HG02981 (cell line): ENCODE data around the gene PTRHD1.
"Not testable (repeated sequence)": the region's sequence is repeated elsewhere in the genome, so short reads cannot be mapped to it uniquely, and the experiment has no call there.

Experiments
- ATAC-seq: cut with Tn5 transposase; IDR thresholded peaks from one replicate; pipeline ENCODE4 v1.9.1; 2021; ENCODE audit warnings: mild to moderate bottlenecking, moderate library complexity; ENCODE audit not compliant: unreplicated experiment

The PTRHD1 gene

DNA sequence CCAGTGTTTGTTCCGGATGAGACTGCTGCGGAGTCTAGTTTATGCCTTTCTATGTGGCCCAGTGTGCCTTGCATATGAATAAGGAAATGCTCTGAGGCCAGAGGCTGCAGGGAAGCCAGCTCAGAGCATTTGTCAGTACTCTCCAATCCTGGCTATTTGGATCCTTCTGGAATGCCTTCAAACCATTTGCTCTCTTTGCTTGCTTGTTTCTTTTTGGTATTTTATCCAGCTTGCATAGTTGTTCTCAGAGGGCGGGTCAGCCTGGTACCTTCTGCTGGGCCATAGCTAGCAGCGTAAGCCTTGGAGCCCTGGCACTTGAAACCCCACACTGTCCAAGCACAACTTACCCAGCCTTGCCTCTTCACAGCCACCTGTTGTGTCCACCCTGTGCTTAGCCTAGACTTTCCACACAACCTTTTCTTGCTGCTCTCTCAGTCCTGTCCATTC, 20.5 kb upstream of the PTRHD1 start:
- no peak for ATAC-seq

DNA sequence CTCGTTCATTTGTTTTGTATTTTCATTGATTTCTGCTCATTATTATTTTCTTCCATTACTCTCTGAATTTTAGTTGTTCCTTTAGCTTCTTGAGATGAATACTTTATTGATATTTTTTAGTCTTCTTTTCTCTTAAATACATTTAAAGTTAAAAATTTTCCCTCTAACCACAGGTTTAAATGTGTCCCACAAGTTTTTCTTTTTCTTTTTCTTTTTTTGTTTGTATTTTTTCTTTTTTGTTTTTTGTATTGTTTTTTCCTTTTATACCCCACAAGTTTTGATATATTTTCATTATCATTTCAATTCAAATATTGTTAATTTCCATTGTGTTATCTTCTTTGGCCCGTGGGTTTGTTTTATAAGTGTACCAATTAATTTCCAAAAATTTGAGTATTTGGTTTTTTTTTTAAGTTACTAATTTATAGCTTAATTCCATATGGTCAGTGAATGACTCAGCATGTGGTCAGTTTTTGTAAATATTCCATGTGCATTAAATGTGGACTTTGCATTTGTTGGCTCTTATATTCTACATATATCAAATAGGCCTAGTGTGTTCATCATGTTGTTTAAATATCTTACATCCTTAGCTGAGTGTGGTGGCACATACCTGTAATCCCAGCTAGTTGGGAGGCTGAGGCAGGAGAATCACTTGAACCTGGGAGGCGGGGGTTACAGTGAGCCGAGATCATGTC, 16.3 kb upstream of the PTRHD1 start:
- ATAC-seq: no peak

DNA sequence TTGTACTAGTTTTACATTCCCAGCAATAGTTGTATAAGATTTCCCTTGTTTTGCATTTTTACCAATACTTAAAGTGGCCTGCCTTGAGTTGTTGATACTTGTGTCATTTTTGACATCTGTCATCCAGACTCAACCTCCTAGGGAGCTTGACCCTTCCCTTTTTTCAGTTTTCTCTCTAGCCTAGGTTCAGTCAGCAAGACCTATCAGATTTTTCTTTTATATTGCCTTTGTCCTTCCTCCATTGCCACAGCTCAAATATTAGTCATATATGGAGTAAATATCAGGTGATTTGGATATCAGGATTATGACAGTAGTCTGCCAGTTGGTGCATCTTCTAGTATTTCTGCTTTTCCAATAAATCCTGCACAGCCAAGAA, 13.5 kb upstream of the PTRHD1 start:
- ATAC-seq: no peak

DNA sequence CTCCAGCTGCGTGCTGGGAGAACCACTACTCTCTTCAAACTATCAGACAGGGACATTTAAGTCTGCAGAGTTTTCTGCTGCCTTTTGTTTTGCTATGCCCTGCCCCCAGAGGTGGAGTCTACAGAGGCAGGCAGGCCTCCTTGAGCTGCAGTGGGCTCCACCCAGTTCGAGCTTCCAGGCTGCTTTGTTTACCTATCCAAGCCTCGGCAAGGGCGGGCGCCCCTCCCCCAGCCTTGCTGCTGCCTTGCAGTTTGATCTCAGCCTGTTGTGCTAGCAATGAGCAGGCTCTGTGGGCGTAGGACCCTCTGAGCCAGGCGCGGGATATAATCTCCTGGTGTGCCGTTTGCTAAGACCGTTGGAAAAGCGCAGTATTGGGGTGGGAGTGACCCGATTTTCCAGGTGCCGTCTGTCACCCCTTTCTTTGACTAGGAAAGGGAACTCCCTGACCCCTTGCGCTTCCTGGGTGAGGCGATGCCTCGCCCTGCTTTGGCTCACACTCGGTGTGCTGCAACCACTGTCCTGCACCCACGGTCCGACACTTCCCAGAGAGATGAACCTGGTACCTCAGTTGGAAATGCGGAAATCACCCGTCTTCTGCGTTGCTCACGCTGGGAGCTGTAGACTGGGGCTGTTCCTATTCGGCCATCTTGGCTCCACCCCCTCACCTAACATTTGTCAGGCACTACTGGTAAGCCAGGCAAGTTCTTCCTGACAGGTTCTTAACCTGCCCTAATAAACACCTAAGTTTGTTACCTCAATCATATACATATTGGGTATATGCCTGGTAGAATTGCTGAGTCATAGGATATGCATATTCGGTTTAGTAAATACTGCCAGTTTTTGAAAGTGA, 12.8 kb upstream of the PTRHD1 start:
- ATAC-seq: not testable (repeated sequence)

DNA sequence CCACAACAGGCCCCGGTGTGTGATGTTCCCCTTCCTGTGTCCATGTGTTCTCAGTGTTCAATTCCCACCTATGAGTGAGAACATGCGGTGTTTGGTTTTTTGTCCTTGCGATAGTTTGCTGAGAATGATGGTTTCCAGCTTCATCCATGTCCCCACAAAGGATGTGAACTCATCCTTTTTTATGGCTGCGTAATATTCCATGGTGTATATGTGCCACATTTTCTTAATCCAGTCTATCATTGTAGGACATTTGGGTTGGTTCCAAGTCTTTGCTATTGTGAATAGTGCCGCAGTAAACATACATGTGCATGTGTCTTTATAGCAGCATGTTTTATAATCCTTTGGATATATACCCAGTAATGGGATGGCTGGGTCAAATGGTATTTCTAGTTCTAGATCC, 7.3 kb upstream of the PTRHD1 start:
- ATAC-seq: not testable (repeated sequence)

DNA sequence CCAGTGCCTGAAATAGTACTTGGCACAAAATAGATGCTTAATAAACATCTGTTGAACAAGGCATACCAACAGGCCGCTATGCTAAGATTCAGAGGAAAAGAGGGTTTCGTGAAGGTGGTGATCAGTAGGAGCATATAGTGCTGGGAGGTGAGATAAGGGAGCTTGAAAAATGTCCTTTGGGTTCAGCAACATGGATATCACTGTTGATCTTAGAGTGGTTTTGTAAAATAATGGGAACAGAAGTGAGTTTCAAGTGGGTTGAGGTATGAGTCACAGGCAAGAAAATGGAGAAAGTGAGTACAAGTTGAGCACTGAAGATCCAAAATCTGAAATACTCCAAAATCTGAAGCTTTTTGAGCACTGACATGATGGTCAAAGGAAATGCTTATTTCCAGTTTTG, 4.5 kb upstream of the PTRHD1 start:
- ATAC-seq: no peak

DNA sequence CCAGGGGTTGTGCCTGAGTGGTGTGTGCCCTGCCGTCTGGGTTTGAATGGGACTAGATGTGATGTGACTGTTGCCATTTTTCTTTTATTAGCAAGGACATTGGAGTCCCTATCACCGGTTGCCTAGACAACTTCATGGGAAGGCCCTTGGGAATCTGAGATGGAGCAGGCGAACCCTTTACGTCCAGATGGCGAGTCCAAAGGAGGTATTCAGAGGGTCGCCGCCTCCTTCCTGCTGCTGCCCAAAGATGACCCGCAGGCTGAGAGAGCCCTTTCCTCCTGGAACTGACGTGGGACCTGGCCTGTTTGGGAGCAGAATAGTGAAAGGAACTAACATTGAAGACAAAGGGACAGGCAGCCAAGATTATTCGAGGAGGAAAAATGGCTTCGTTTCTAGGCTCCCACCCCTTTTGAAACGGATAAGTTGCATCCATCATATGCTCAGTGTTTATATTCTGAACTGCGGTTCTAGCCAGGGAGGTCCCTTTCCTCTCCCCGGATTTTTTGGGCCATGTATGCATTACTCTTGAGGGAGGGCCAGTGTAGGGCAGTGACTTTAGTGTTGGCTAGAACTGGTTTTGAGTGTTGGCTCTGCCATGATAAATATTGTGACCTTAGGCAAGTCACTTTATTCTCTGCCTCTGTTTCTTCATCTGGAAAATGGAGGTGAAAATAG, 707 bp upstream of the PTRHD1 start:
- no peak for ATAC-seq

DNA sequence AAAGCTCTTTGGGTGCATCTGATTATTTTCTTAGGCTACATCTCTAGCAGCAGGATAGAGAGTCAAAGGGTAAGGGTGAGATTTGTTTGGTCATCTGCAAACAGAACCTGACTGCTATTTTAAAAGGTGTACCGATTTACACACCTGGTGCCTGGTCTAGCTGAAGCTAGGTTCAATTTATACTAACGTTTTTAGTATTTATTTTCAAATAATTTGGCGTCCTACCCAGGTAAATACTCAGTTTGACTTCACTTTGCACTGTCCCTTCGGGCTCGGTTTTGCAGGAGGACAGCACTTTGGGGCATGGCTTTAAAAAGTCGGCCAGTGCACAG, 683 bp downstream of the PTRHD1 start:
- ATAC-seq: no peak

DNA sequence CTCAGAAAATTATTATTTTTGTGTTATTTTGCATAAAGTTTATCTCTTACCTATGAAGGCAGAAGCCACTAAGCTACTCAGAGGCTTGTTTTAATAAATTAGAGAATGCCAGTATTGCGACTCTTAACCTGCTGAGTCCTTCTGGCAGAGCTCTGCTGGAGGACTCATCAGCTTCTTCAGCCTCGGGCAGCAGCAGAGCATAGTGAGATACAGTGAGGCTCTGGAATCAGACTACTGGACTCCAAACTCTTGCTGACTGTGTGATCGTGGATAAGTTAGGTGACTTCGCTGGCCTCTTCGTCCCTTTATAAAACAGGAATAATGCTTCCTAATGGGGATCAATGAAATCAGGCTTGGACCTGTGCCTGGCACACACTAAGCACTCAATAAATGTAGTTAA, 1.7 kb downstream of the PTRHD1 start:
- no peak for ATAC-seq

DNA sequence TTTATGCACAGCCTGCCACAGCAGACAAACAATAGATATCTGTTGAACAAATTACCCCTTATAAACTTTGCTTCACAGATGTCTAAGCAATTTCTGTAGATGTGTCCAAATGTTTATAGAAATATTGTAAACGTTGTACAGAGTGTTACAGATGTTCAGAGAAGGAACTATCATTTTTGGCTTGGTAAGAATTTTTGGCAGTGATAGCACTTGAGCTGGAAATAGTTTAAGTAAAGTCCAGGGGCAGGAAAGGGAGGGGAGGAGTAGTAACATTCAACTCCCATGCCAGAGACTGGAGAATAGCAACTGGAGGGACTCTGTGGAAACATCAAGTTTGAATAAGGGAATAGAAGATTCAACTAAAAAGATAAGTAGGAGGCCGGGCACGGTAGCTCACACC, 4.4 kb downstream of the PTRHD1 start:
- no peak for ATAC-seq

DNA sequence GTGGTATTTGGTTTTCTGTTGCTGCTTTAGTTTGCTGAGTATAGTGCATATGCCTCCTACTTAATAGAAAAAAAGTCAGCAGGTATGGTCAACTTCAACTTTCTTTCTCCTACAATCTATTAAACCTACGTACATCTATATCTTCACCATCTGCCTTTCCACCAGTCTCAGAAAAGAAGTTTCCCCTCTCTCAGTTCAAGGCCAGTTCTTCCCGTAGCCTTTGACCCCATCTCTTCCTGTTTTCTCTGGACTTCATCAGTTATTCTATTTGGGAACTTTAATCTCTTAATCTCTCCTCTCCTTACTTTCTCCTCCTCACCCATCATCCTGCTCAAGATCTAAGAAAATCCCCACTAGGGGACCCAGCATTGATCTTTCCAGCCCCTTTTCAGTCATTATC, 5.7 kb downstream of the PTRHD1 start:
- no peak for ATAC-seq

DNA sequence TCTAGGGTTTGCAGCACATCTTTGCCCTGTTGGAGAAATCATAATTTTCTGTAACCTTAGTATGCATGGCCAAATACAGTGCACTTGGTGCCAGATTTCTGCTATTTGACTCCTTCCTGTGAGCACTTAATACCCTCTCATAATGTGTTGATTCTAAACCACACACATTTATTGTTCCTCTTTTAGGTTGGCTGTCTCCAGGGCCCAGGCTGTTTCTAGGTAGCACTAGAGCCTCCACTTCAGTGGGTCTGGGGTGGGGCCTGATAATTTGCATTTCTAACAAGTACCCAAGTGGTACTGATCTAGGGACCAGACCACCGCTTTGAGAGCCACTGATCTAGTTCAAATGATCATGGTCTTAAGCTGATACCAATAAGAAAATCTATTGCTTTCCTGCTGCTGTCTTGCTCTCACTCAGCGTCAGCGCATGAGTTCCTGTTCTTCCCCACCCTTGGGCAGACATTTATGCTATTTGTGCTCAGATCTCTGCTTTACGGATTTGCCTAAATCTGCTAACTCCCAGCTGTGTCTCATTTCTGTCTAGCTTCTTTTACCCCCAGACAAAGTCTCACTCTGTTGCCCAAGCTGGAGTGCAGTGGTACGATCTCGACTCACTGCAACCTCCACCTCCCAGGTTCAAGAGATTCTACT, 7.4 kb downstream of the PTRHD1 start:
- peak; percentile 90 for ATAC-seq

DNA sequence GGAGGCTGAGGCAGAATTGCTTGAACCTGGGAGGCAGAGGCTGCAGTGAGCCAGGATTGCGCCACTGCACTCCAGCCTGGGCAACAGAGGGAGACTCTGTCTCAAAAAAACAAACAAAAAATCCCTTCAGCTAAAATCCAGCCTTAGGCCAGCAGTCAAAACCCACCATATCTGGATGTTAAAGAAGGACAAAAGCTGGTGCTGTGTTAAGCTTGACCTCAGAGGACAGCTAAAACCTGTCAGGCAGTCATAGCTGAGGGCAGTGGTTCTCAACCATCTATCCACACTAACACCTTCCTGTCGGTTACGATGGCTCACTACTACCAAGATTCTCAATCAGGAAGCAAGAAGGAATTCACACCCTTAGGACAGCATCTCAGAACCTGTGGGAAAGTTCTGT, 9.6 kb downstream of the PTRHD1 start:
- no peak for ATAC-seq

DNA sequence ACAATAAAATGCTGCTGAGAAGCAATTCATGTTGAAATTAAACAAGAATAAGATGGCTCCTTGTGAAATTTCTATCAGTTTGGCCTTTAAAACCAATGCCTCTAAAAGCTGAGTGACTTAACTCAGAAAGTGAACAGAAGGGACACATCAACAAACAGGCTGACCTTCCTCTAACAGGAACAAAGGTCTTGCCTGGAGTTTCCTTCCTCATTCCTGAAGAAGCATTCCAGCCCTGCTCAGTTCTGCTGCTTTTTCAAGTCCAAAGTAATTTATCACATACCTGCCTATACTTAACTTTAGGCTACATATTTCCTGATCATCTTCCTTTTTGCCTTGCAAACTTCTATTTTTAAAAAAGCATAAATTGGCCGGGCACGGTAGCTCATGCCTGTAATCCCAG, 14.1 kb downstream of the PTRHD1 start:
- no peak for ATAC-seq

DNA sequence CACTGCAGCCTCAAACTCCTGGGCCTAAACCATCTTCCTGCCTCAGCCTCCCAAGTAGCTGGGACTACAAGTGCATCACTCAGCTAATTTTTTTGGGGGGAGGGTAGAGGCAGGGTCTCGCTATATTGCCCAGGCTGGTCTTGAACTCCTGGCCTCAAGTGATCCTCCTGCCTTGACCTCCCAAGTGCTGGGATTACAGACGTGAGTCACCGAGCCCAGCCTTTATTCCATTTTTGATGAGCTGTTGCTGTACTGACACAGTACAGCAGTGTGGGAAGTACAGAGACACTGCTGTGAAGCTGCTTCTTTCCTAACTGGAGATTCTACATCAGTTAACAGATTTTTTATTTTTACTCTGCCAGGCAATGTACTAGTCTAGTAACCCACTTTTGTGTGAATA, 18.8 kb downstream of the PTRHD1 start:
- ATAC-seq: no peak

DNA sequence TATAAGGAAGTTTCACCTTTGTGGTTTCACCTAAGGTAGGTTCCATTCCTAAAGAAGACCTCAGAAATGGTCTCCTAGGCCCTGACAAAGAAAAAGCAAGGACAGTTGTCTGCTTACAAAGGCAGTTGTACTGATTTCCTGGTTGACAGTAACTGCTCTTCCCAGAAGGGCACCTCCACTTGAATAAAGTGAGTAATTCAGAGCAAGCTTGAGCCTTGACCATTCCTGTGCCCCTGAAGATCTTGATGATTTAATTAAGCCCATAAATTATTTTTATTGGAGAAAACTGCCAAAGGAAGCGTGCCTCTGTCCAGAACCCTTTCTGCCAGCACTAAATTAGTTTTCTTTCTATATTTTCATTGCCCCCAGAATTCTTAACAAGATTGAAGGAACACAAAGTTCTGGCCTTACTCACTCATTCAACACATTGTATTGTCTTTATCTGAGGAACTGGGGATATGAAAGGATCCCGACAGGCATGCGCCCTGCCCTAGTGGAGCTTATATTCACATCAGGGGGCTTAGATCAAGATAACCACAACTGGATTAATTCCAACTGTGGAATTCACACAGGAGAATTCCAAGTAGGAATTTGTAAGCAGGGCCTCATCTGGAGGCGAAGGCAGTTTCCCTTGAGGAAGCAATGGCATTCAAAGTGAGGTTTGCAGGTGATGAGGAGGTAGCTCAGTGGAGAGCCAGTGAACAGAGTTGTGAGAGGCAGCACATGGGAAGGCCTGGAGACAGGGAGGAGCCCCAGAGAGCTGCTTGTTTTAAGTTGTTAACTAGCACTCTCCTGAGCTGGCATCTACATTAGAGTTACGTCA, 21.2 kb downstream of the PTRHD1 start:
- ATAC-seq: no peak

DNA sequence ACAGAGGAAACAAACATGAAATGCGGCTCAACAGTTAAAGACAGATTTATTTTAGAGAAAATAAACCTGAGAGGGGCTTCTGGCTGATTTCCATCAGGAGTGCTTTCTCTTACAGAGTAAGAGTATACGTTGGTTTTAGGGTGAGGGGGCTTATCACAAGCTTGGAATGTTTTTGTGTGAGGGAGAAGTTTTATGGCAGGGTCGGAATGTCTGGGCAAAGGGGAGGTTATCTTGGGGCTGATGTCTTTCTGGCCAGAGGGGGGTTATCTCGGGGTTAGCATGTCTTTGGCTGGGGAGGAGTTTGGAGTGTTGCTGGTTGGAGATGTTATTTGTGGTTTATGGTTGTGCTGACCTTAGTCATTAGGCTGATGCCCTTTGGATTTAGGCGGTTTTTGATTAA, 22.1 kb downstream of the PTRHD1 start:
- no peak for ATAC-seq

DNA sequence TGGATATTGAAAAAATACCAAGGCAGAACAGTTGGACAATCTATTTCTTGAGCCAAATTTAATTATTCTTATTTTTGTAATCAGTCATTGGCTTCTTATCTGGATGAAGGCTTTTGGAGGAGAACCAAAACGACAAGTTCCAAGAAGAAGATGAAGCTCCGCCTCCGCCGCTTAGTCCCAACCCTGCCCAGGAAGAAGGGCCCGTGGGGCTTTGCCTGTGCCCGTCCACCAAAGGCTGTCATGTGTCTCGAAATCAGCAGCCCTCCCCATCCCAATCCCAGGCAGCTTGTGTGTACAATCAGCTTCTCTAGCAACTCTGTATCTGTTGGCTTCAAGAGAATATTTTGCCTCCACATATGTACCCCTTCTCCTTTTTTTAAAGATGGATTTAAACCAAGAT, 24.6 kb downstream of the PTRHD1 start:
- no peak for ATAC-seq

DNA sequence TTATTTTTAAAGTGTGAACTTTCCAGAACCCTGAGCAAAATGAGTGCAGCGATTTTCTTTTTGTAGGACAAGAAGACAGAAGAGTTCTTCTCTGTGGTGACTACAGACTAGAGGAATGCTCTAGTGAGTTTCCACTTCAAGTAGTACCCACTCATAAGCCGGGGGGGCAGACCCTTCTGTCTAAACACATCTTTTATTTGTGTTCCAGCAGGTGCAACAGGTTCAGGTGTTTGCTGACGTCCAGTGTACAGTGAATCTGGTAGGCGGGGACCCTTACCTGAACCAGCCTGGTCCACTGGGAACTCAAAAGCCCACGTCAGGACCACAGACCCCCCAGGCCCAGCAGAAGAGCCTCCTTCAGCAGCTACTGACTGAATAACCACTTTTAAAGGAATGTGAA, 25.2 kb downstream of the PTRHD1 start:
- no peak for ATAC-seq

DNA sequence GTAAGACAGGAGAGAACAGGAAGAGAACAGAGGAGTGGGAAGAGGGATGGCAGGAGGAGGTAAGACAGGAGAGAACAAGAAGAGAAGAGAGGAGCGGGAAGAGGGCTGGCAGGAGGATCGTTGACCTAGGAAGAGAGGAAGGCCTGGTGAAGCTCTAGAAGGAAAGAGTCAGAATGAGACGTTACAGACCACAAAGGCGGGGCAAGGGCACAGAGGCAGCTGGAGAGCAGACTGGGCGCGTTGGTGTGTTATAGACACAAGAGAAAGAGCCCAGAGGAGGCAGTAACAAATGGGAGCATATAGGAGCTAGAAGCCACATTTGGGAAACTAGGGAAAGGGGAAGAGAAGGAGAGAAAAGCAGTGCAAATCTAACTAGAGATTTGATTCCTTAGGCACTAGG, 26.6 kb downstream of the PTRHD1 start:
- no peak for ATAC-seq

DNA sequence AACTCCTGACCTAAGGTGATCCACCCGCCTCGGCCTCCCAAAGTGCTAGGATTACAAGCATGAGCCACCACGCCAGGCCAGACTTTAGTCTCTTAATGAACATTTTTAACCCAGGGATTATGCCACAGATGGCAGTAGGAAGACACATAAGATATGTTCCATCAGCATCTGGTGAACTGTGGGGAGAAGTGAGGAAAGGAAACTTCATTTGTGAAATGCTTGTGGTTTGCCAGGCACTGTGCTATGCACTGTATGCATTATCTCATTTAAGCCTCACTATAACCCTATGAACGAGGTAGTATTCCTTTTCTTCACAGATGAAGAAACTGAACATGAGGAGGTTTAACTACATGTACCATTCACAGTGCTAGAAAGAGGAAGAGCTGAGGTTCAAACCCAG, 29.3 kb downstream of the PTRHD1 start:
- no peak for ATAC-seq
